RPMI8226 (cell line): ENCODE results near the gene UGGT2.
"Not testable (repeated sequence)": the region's sequence is repeated elsewhere in the genome, so short reads cannot be mapped to it uniquely, and the experiment has no call there.

Source experiments
- DNase-seq: peaks from one replicate; pipeline ENCODE4 v3.0.0-alpha.2; 2015

The UGGT2 gene, protein sequence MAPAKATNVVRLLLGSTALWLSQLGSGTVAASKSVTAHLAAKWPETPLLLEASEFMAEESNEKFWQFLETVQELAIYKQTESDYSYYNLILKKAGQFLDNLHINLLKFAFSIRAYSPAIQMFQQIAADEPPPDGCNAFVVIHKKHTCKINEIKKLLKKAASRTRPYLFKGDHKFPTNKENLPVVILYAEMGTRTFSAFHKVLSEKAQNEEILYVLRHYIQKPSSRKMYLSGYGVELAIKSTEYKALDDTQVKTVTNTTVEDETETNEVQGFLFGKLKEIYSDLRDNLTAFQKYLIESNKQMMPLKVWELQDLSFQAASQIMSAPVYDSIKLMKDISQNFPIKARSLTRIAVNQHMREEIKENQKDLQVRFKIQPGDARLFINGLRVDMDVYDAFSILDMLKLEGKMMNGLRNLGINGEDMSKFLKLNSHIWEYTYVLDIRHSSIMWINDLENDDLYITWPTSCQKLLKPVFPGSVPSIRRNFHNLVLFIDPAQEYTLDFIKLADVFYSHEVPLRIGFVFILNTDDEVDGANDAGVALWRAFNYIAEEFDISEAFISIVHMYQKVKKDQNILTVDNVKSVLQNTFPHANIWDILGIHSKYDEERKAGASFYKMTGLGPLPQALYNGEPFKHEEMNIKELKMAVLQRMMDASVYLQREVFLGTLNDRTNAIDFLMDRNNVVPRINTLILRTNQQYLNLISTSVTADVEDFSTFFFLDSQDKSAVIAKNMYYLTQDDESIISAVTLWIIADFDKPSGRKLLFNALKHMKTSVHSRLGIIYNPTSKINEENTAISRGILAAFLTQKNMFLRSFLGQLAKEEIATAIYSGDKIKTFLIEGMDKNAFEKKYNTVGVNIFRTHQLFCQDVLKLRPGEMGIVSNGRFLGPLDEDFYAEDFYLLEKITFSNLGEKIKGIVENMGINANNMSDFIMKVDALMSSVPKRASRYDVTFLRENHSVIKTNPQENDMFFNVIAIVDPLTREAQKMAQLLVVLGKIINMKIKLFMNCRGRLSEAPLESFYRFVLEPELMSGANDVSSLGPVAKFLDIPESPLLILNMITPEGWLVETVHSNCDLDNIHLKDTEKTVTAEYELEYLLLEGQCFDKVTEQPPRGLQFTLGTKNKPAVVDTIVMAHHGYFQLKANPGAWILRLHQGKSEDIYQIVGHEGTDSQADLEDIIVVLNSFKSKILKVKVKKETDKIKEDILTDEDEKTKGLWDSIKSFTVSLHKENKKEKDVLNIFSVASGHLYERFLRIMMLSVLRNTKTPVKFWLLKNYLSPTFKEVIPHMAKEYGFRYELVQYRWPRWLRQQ (N-terminal part only)

GRCh38 chr13:96053003-96053703 is at the start of gene UGGT2:
Gene UGGT2 (minus strand): TSS chr13:96053401. CDS start chr13:96053312, 89 bp downstream.
- DNase-seq = peak; percentile 91

- DNase-seq = no peak
Observed at GRCh38 chr13:96100457-96101220, 47.4 kb upstream of the UGGT2 start.

GRCh38 chr13:96093296-96094006 is 40.2 kb upstream of the UGGT2 start:
- no peak for DNase-seq

GRCh38 chr13:96091164-96092117 is 38.2 kb upstream of the UGGT2 start:
- DNase-seq = peak; percentile 4

GRCh38 chr13:96090240-96091101 is 37.3 kb upstream of the UGGT2 start:
- DNase-seq = peak; percentile 8

- peak; percentile 47 for DNase-seq
Observed at GRCh38 chr13:96089749-96090239, 36.6 kb upstream of the UGGT2 start, which contains the start of gene HS6ST3. Gene HS6ST3 (plus strand): TSS chr13:96090107.

DNA sequence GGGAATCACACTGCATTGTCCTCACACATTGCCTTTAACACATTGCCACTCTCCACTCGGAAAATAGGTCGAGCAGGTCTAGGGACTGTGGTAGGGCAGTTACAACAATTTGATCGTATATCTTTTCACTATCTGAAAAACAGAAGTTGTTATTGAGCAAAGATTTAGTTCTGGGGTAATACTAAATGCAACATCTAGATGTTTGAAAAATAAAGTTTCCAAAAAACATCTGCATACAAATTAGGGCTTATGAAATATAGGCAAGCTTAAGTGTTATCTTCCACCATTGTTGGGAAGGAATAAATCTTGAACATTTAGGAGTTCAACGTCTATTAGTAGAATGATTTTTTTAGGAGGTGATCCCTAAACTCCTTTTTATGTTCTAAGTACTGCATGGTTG is 35.9 kb upstream of the UGGT2 start:
- no peak for DNase-seq

- no peak for DNase-seq
Observed at GRCh38 chr13:96086736-96087135, 33.5 kb upstream of the UGGT2 start.

DNA sequence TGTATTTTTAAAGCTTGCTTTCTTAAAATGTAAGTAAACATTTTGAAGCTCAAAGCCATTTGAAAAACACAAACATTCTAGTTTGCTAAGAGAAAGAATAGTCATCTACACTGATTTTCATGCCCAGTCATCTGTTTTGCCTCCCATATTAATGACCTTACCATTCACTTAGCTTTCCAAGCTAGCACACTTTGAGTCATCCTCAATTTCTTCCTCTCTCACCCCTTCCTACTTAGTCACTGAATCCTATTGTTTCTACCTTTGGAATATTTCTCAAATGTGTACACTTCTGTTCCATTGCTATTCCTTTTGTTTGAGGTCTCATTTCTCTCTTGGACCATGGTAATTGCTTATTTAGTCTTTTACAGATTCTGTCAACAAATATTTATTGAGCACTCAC is 29.4 kb upstream of the UGGT2 start:
- no peak for DNase-seq

GRCh38 chr13:96081888-96082287 is 28.7 kb upstream of the UGGT2 start:
- no peak for DNase-seq

GRCh38 chr13:96080676-96081075 is 27.5 kb upstream of the UGGT2 start:
- no peak for DNase-seq

DNA sequence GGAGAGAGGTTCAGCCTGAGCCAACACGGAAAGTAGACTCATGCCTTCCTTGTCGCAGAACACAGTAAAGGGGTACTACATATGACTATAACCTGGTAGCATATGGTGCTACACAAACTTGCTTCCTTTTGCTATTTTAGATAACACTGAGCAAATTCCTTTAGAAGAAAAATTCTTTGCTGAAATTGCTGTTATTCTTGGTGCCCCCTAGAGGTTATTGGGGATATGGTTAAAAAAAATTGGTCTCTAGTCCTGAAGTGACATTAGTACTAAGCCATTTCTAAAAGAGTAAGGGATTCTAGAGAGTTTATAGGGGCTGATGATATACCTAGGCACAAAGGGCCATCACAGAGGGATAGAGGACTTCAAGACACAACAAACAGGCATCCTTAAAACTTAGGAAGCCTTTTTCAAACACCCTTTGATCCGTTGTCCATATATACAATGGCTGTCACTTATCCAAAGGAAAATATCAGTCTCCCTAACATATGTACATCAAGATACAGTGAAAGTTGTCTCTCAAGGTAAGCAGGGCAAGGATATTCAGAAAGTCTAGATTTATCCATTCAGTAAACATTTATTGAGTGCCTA is 22.8 kb upstream of the UGGT2 start:
- peak; percentile 12 for DNase-seq

- no peak for DNase-seq
Observed at GRCh38 chr13:96072392-96072791, 19.2 kb upstream of the UGGT2 start.

DNA sequence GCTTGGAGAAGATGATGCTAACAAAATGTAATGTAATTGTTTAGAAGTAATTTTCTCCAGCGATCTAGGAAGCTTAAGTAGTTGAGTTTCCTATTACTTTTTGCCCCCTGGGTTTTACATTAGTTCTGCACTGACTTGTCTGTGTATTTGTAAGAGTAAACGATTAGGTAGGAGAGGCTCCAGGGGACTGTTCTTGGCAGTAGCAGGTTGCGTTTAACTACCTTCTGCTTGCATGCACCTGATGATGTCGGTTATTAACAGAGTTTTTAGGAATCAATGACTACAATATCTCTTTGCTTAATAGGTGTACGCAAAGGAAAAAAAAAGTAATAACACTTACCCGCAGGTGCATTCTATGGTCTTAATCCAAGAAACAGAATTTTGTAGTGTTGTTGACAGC is 18.3 kb upstream of the UGGT2 start:
- no peak for DNase-seq

DNA sequence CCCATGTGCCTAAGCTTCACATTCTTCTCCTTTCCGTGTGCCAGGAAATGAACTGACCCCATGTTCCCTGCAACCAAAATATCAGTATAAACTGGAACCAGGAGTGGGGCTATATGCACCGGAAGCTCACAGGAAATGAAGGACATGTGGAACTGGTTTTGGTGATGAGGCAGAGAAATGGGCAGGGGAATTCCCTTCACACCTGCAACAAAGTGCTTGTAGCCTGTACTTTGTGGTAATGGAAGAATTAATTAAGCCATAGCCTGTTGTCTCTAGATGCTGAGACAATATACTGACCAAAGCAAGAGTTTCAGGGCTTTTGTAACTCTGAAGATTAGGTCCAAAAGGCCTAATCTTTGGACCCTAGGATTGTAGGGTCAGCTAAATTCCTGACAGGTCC is 15.5 kb upstream of the UGGT2 start:
- peak; percentile 15 for DNase-seq

GRCh38 chr13:96065849-96066248 is 12.6 kb upstream of the UGGT2 start:
- DNase-seq = no peak

DNA sequence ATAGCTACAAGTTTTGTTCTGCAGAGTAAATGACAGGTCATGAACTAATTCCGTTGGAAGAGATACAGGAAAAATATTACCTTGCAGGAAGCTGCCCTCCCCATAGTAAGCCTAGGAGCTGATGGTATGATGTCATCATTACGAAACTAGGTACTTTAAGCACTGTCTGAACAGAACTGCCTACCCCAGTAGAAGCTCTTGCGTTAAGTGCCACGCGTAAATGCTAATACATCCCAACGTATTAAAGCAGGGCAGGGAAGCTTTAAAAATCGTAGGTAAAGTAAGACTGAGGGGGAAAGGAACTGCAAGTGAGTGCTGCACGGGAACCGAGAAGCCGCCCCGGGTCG is 572 bp downstream of the UGGT2 start:
- no peak for DNase-seq

GRCh38 chr13:96051946-96052345 is 1.3 kb downstream of the UGGT2 start:
- not testable (repeated sequence) for DNase-seq
